Right cardiac atrium (tissue), 5 donors: ENCODE measurements around the gene SAP25. TPM values are rescaled to one million over a fixed set of nuclear protein-coding genes. Genes with fewer than 3 reads are reported as not detected.
A peak's percentile ranks its signal among the peaks of the same experiment; 100 is the strongest.

ENCODE experiments used
- ATAC-seq, 2 donors: fragments of 200-7000 bp; cut with Tn5 transposase; one replicate each; pipeline versions ENCODE4 v1.8.0 to v1.9.1; 2020; ENCODE audit warnings: moderate library complexity in 2 of 2, mild to moderate bottlenecking in 1 of 2
- DNase-seq, 3 donors: peaks; one replicate each; pipeline ENCODE4 v3.0.0-alpha.2; 2020
- H3K27ac ChIP-seq: one replicate; pipeline ENCODE4 v1.5.1; 2013; ENCODE audit warnings: mild to moderate bottlenecking, low read length, control low read depth, moderate library complexity
- H3K27me3 ChIP-seq: one replicate; pipeline ENCODE4 v1.6.1; 2013; ENCODE audit not compliant: control insufficient read depth, insufficient read depth
- H3K4me1 ChIP-seq: one replicate; pipeline ENCODE4 v1.6.1; 2013; ENCODE audit warnings: low read length; ENCODE audit not compliant: control insufficient read depth, insufficient read depth
- H3K4me3 ChIP-seq: one replicate; pipeline ENCODE4 v1.5.1; 2013; ENCODE audit warnings: low read length, control low read depth
- H3K9me3 ChIP-seq: one replicate; pipeline ENCODE4 v1.6.1; 2013; ENCODE audit warnings: low read length; ENCODE audit not compliant: control insufficient read depth
- WGBS: extraction: QIAGEN DNeasy Blood & Tissue Kit; methylation state at CpG from one replicate; pipeline ENCODE4 v1.1.7; 2013; 5-methylcytosine and 5-hydroxymethylcytosine counted together
- intact Hi-C, 4 donors: fragments of 100-400 bp; cut with DNase I; formaldehyde crosslinking; loops; one replicate each; pipeline versions ENCODE4 v1.11.0 to v1.14.0; 2022 to 2023
- polyA plus RNA-seq: library from polyadenylated mRNA; stranded (reverse); fragments of 200-250 nt; gene quantifications from one replicate; pipeline ENCODE4 v1.2.3, GENCODE V29; 2013
- total RNA-seq, 4 donors: library from RNA; stranded (reverse); fragmentation: NEBNext Ultra II Directional; extraction: Animal tissue kit (Norgen Biotek cat#: 25700); gene quantifications; one replicate each; pipeline ENCODE4 v1.2.1, GENCODE V29; 2021
- donor health status: healthy with polysubstance abuse.
- donor health status: DM: no; HTN: yes; CAD: no.
- donor health status: DM: no; HTN: no; CAD: no.
- donor health status: DM: no; HTN: yes; CAD: no; lungs with severe emphysema.
- donor health status: DM: yes; HTN: yes; CAD: no.

The SAP25 gene
- total and polyA plus RNA-seq, 5 donors, result 0.79 to 1.4 (median 1.1) TPM; not detected in 1

- Histone ChIP-seq H3K4me3 (no peak overlapping the region), H3K27me3 (no peaks in the 10 kb centered on the region), H3K27ac (no peak overlapping the region), H3K9me3 (no peaks in the 10 kb centered on the region), H3K4me1 (no peaks in the 10 kb centered on the region)
- DNase-seq (peak in 1 of 3 donors; percentile 36), ATAC-seq (no peak)
- intact Hi-C loops, result no loop called here
- WGBS, result 98% methylated on average over 7 of the region's 7 CpGs
Measured at GRCh38 chr7:100595188-100595587, 21.5 kb upstream of the SAP25 start.

DNA sequence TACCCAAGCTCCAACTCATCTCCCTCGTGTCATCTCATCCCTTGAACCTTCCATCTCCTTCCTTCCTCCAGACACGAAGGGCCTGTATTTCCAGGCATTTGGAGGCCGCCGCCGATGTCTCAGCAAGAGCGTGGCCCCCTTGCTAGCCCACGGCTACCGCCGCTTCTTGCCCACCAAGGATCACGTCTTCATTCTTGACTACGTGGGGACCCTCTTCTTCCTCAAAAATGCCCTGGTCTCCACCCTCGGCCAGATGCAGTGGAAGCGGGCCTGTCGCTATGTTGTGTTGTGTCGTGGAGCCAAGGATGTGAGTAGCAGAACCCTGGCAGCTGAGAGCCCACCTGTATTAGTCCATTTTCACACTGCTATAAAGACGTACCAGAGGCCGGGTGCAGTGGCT lies 17.9 kb upstream of the SAP25 start:
- ATAC-seq (no peak), DNase-seq (peak in 1 of 3 donors; percentile 48)
- H3K4me3 ChIP-seq, result no peak overlapping the region
- H3K4me1 ChIP-seq, result no peaks in the 10 kb centered on the region
- H3K27ac ChIP-seq, result no peak overlapping the region
- intact Hi-C loops, result no loop called here
- H3K27me3 ChIP-seq, result no peaks in the 10 kb centered on the region
- H3K9me3 ChIP-seq, result no peaks in the 10 kb centered on the region
- 94% methylated on average over 17 of the region's 17 CpGs for WGBS

- Histone ChIP-seq H3K27me3 (no peaks in the 10 kb centered on the region), H3K9me3 (no peaks in the 10 kb centered on the region), H3K27ac (no peak overlapping the region), H3K4me3 (no peak overlapping the region), H3K4me1 (no peaks in the 10 kb centered on the region)
- WGBS, result 22% methylated on average over 20 of the region's 20 CpGs
- ATAC-seq, result no peak
- intact Hi-C loops, result no loop called here
- DNase-seq, result peak; percentile 55 to 78 (median 74)
Measured at GRCh38 chr7:100590077-100590737, 16.5 kb upstream of the SAP25 start.

DNA sequence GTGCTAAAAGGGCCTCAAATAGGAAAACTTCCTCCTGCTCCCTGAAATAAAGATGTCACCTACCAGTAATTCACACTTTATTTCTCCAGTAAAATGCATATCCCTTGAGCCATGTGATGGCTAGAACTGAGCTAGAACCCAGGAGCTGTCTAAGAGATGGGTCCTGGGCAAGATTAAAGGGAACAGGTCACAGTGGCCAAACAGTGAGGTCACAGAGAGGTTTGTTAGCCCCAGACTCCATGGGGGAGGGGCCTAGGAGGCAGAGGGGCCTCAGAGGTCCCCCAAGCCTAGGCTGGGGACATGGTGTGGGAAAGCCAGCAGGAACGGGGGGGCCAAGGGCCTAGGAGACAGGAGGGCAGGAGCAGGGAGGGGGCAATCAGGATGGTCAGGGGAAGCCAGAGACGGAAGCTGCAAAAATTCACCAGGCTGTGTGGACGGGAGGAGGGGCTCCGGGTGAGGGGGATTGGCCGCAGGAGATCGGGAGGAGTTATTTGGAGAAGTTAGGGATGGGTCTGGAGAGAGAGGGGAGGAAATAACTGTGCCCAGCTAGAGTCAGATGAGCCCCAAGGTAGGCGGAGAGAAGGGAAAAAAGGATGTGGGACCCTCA lies 15.7 kb upstream of the SAP25 start:
- H3K27ac ChIP-seq, result no peak overlapping the region
- H3K4me1 ChIP-seq, result no peaks in the 10 kb centered on the region
- H3K27me3 ChIP-seq, result no peaks in the 10 kb centered on the region
- no peak overlapping the region for H3K4me3 ChIP-seq
- no peaks in the 10 kb centered on the region for H3K9me3 ChIP-seq
- ATAC-seq (no peak), DNase-seq (peak; percentile 13 to 59 (median 59))
- WGBS, result 41% methylated on average over 7 of the region's 7 CpGs
- intact Hi-C loops, result loop anchor here in 1 of 4 donors (10.0 kb wide), 1 partner anchor 85 kb away; the partner anchor contains the start of gene GNB2

- DNase-seq, result peak in 1 of 3 donors; percentile 7
Measured at GRCh38 chr7:100588438-100588837, 14.7 kb upstream of the SAP25 start.

GRCh38 chr7:100586266-100587025 lies 12.7 kb upstream of the SAP25 start, which contains the start of gene FBXO24:
Gene FBXO24 (plus strand): TSS chr7:100586328. CDS start chr7:100586626, 298 bp downstream.
- Histone ChIP-seq H3K27me3 (no peaks in the 10 kb centered on the region), H3K4me1 (peaks cover 2% of the 10 kb centered on the region), H3K4me3 (peak within 1 kb of the TSS; percentile 76), H3K27ac (peak within 1 kb of the TSS; percentile 93), H3K9me3 (no peaks in the 10 kb centered on the region)
- ATAC-seq (peak; percentile 94 to 97), DNase-seq (peak; percentile 100)
- WGBS, result under 1% methylated on average over 53 of the region's 53 CpGs
- intact Hi-C loops, result loop anchor here in 1 of 4 donors (10.0 kb wide), 1 partner anchor 88 kb away; the partner anchor contains the start of gene GNB2

More at GRCh38 chr7:100588438-100588837, 14.7 kb upstream of the SAP25 start:
- 87% methylated on average over 1 of the region's 1 CpG for WGBS
- H3K27me3 ChIP-seq, result no peaks in the 10 kb centered on the region
- no peak overlapping the region for H3K4me3 ChIP-seq
- no peak for ATAC-seq
- no peak overlapping the region for H3K27ac ChIP-seq
- H3K9me3 ChIP-seq, result no peaks in the 10 kb centered on the region
- intact Hi-C loops, result loop anchor here in 1 of 4 donors (10.0 kb wide), 1 partner anchor 86 kb away; the partner anchor contains the start of gene GNB2
- H3K4me1 ChIP-seq, result peaks cover 2% of the 10 kb centered on the region

DNA sequence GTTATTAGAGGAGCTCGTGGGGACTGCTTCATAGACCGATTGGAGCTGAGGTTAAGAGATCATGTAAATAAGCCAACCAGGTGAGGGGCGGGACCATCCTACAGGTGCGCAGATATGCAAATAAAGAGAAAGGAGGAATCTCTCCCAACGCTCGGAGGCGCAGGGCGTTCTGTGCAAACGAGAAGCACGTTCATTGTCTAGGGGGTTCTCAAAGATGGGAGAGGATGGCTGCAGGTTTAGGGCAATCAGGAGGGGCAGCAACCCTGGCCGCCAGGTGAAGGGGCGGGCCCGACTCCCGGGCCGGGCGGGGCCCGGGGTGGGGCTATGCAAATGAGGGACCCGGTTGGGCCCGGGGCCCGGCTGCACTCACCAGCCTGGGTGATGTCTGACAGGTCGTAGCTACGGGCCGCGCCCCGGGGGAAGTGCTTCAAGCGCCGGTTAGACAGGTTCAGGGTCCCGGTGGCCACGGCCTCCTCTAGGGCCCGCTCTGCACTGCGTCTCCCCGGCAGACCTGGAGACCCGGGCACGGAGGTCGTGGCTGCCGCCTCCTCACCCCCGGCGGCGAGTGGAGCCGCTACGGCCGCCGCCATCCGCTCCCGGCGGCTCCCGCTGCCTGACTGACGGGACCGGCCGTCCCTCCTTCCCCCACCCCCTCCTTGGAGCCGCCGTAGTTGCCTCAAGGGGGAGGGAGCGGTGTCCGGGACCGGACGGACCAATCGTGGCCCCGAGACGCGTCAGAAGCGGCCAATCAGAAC lies 12.0 kb upstream of the SAP25 start, which contains the start of gene LRCH4:
TSS of gene LRCH4 (minus strand) at position 619 of the 755 bp plus-strand sequence. CDS start at position 590, 29 bp downstream.
- DNase-seq, result no peak
- intact Hi-C loops, result loop anchor here in 1 of 4 donors (10.0 kb wide), 1 partner anchor 89 kb away; the partner anchor contains the start of gene GNB2
- H3K4me1 ChIP-seq, result peaks cover 2% of the 10 kb centered on the region
- under 1% methylated on average over 61 of the region's 61 CpGs for WGBS
- peak within 1 kb of the TSS; percentile 93 for H3K27ac ChIP-seq
- H3K4me3 ChIP-seq, result peak within 1 kb of the TSS; percentile 76
- H3K27me3 ChIP-seq, result no peaks in the 10 kb centered on the region
- ATAC-seq, result peak; percentile 14 to 42
- no peaks in the 10 kb centered on the region for H3K9me3 ChIP-seq

DNA sequence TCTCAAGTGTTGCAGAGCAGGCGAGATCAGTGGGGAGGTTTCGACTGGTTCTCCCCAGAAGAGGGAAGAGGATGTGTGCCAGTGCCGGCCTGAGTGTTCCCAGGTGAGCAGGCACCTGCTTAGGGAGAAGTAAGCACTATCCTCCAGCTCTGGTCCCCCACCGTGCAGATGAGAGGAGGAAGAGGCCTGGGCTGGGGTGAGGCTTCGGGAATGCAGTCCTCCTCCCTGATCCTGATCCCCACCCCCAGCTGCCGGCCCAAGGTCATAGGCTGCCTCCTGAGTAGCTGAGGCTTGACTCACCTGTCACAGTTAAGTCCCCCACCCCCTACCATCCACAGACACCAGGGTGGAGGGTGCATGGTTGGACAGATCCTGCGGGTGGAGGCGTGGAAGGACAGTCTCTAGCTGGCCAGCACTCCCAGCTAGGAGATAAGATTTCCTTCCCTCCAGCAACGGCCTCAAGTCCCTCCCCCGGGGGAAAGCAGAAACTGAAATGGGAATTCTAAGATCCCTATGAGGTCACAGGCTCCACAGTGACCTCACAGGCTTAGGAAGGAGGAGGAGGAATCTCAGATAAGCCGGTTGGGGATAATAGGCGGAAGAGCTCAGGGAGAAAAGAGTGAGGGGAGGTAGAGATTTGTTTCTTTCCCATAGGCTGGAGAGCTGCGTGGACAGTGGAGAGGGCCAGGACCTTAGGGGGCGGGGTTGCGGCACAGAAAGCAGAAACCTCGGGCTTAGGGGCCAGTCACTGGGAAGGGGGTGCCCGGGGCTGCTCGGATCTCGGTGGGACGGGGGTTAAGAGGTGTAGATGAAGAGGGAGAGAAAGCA lies 11.2 kb upstream of the SAP25 start:
- H3K4me3 ChIP-seq, result peak overlapping the region; percentile 74
- intact Hi-C loops, result loop anchor here in 1 of 4 donors (10.0 kb wide), 1 partner anchor 90 kb away; the partner anchor contains the start of gene GNB2
- peak; percentile 64 to 80 (median 75) for DNase-seq
- 5% methylated on average over 20 of the region's 20 CpGs for WGBS
- H3K4me1 ChIP-seq, result peaks cover 2% of the 10 kb centered on the region
- peak overlapping the region; percentile 40 for H3K27ac ChIP-seq
- ATAC-seq, result peak in 1 of 2 donors; percentile 3
- no peaks in the 10 kb centered on the region for H3K9me3 ChIP-seq
- H3K27me3 ChIP-seq, result no peaks in the 10 kb centered on the region

DNA sequence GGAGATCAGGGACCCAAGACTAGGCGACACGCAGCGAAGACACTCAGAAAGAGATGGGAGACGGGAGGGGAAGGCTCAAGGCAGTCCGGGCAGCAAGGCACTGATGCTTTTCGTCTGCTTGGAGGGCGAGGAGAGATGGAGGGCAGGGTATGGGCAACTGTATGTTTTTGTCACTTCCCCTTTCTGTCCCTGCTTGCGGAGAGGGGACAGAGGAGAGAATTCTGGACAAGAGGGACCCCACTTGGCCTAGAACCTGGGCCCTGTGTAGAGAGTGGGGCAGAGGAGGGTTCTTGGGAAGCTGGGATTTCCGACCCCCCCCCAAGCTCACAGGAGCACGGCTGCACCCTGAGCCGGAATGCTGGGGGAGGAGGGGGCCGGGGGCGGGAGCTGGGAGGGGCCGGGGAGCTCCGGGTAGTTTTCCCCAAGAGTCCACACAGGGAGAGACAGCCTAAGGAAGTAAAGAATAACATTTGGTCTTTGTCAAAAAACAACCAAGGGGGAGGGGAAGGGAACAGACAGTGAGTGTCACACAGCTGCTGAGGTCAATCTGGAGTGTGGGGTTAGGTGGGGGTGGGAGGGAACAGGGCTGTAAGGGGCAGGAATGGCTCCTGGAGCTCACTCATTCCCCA lies 10.5 kb upstream of the SAP25 start:
- 33% methylated on average over 15 of the region's 15 CpGs for WGBS
- intact Hi-C loops, result loop anchor here in 1 of 4 donors (10.0 kb wide), 1 partner anchor 91 kb away; the partner anchor contains the start of gene GNB2
- DNase-seq (peak in 1 of 3 donors; percentile 50), ATAC-seq (no peak)
- Histone ChIP-seq H3K4me1 (peaks cover 2% of the 10 kb centered on the region), H3K27me3 (no peaks in the 10 kb centered on the region), H3K27ac (peak overlapping the region; percentile 40), H3K4me3 (peak overlapping the region; percentile 74), H3K9me3 (no peaks in the 10 kb centered on the region)
